DND-41 (cell line): ENCODE results near the gene SFTA2.
"Not testable (repeated sequence)": the region's sequence is repeated elsewhere in the genome, so short reads cannot be mapped to it uniquely, and the experiment has no call there.

ENCODE experiments used
- CTCF ChIP-seq: IDR thresholded peaks from 2 replicates; pipeline ENCODE4 v1.5.1; 2012; ENCODE audit warnings: borderline replicate concordance, low read length, moderate library complexity, mild to moderate bottlenecking; ENCODE audit not compliant: poor library complexity, severe bottlenecking; ENCODE audit errors: extremely low read depth
- EZH2 ChIP-seq: IDR thresholded peaks from 3 replicates; pipeline ENCODE4 v1.6.1; 2012; ENCODE audit warnings: borderline replicate concordance, low read depth, mild to moderate bottlenecking, moderate library complexity, low read length, inconsistent platforms; ENCODE audit not compliant: severe bottlenecking

GRCh38 chr6:30927080-30927479, 4.9 kb downstream of the SFTA2 start:
- not testable (repeated sequence) for TF ChIP-seq CTCF, EZH2
